Left hindlimb (tissue), 1 donor: ENCODE measurements around the gene SOCS3.
"Not testable (repeated sequence)": the region's sequence is repeated elsewhere in the genome, so short reads cannot be mapped to it uniquely, and the experiment has no call there.

ENCODE experiments used
- DNase-seq: peaks from one replicate; pipeline ENCODE4 v3.0.0-alpha.2; 2018

Gene SOCS3

GRCh38 chr17:78348055-78348770 is 11.7 kb downstream of the SOCS3 start:
- no peak for DNase-seq

DNA sequence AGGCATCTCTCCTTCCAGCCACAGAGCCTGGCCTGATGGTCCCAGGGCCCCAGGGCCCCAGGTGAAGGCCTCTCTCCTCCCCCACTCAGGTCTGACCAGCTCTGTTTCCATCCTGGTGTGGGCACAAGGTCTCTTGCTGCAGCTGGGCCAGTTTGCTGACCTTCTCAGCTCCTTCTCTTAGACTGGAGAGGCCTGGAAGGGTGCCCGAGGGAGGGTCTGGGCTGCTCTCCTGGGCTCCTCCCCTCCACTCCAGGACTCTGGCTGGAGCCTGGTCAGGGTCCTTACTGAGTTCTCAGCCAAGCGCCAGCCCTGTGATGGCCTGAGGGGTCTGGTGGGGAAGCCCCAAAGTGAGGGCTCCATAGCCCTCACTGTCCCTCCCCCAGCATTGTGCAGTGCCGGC is 12.4 kb downstream of the SOCS3 start:
- DNase-seq = no peak

DNA sequence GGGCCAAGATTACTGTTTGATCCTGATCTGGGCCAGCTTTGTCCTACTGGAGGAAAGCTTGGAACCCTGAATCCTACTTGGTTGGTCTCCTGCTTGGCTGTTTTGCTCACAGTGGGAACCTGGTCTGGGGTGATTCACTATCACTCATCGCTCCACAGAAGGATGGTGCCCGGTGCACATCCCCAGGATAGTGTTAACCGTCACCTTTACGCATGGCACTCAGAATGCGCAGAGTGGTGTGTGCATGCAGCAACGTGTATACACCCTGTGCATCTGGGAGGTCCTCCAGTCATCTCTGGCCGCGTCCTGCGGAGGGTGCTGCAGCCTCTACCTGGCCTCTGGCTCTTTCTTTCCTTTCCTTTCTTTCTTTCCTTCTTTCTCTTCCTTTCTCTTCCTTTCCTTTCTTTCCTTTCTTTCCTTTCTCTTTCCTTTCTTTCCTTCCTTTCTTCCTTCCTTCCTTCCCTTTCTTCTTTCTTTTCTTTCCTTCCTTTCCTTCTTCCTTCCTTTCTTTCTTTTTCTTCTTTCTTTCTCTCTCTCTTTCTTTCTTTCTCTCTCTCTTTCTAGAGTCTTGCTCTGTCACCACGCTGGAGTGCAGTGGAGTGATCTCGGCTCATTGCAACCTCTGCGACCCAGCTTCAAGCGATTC is 13.1 kb downstream of the SOCS3 start:
- no peak for DNase-seq

- DNase-seq = no peak
These were observed 13.9 kb downstream of the SOCS3 start for GRCh38 chr17:78345791-78346494.

DNA sequence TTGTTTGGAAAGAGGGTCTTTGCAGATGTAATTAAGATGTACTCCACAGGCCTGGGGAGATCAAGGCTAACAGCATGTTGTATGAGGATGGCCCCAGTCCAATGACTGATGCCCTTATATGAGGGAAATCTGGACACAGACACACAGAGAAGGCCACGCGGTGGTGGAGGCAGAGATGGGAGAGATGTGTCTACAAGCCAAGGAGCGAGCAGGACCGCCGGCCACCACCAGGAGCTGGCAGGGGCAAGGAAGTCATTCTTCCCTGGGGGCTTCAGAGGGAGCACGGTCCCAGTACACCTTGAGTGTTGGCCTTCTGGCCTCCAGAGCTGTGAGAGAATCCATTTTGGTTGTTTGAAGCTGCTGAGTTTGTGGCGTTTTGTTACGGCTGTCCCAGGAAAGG is 14.7 kb downstream of the SOCS3 start:
- DNase-seq = no peak

DNA sequence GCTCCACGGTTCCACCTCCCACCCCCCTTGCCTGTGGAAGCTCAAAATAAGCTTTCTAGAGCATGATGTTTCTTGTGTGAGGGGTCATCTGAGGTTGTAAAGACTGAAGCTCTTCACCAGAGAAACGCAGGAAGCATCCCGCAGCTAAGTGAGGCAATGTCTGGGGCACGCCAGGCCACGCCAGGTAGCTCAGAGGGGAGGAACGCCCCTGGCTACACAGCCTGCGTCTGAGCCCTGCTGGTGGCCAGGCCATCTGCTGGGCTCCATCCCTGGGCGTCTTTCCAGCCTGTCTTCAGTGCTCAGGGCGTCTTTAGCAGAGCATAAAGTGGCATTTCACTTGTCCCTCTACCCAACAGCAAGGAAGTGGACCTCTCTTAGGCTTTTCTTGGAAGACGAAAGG is 15.2 kb downstream of the SOCS3 start:
- no peak for DNase-seq

GRCh38 chr17:78343543-78344201 is 16.2 kb downstream of the SOCS3 start:
- DNase-seq = no peak

DNA sequence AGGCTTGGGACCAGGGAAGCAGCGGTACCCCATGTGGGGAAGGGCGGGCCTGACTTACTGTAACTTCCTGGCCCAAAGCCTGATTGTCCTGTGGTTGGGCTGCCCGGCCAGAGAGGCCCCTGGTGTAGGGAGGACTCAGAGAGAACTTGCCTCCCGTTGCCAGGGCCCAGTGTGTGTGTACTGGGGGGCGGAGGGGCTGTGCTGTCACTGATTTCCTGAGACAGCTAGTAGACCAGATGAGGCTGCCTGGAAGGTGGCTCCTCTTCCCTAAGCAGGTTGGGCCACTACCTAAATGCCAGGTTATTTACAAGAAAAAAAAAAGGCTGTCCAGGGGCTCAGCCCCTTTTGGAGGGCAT is 16.7 kb downstream of the SOCS3 start:
- DNase-seq = peak; percentile 93

DNA sequence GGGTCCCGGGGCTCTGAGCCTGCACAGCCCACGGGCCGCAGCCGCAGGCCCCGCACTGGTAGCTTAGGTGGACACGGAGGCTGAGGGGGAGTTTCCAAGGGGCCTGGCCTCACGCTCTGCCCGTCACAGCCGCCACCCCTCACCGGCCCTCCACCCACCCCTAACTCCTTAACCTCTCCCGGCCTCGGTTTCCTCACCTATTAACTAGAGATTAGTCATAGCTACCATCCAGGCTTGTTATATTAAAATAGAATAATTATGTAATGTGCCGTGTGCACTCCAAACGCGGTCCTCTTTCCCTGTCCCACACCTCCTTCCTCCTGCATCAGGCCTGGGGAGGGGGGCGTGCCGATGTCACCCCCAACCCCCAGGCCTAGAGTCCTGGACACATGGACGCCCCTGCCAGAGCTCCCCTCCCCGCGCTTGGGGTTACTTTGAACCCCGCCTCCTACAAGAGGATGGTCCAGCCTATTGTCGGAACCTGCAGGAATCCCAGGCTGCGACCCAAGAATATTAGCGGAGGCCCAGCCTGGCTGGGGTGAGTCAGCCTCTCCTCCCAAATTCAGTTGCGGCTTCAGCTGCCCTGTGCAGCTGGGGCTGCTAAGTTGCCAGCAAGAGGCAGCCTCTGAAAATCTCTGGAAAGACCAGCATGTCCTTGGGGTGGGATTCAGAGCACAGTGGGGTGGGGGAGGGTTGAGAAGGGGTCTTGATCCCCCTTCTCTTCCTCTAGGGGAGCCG is 17.3 kb downstream of the SOCS3 start:
- peak; percentile 90 for DNase-seq

- peak; percentile 89 for DNase-seq
These were observed 18.1 kb downstream of the SOCS3 start for GRCh38 chr17:78341559-78342448.

DNA sequence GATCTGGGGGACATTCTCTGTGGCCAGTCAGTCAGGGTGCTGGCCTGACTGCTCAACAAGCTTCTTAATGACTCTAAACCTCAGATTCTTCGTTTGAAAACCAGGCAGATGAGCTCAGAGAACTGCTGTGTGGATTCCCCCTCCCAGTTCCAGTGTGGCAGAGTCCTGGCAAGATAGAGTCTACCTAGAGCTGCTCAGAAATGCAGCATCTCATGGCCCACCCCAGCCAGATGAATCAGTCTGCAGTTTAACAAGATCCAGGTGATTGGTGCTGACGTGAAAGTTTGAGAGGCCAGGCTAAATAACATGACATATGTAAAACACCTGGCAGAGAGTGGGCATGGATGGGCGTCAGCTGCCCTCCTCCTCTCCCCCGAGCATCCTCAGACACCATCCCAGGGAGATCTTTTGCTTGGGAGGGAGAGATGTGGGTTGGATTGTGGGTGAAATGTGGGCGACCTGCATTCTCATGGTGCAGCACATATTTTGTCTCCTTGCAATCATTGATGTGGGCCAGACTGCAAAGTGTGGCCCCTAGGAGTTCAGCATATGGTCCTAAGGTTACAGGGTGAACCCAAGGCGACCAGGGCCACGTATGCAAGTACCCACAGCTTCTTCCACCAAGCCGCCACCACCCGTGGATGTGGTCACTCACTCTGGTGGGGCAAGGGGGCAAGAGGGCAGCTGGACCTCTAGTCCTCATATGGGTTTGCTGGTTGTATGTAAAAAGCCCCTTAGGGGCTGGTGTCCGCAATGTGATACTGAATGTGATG is 19.5 kb downstream of the SOCS3 start:
- DNase-seq = no peak

- DNase-seq = no peak
These were observed 21.2 kb downstream of the SOCS3 start for GRCh38 chr17:78338486-78339259.

DNA sequence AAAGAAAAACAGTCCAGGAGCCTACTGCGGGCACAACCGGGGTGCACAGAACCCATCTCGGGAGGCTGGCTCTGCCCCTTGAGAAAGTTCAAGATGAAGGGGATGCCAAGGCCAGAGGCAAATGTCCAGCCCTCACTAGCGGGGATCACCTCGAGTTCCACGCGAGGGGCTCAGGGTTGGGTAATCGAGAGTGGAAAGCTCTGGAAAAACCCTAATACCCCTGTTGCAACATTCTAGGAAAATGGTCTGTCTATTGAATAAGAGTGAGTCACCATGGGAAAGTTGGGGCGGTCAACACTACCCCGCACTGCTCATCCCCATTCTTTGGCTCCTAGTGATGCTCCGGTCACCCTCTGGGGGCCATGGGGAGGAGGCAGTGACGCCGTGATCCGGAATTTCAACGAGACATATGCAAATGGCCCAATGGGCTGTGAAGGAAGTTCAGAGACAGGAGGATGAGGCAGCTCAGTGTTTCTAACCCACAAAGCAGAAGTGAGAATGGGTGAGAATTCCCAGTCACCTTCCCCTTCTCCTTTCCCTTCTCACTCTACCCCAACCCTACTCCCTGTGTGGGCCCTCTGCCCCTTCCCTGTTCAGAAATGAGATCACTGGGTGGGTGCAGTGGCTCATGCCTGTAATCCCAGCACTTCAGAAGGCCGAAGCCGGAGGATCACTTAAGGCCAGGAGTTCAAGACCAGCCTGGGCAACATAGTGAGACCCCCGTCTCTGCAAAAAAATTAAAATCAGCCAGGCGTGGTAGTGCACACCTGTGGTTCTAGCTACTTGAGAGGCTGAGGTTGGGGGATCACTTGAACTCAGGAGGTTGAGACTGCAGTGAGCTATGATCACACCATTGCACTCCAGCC is 22.4 kb downstream of the SOCS3 start:
- no peak for DNase-seq

DNA sequence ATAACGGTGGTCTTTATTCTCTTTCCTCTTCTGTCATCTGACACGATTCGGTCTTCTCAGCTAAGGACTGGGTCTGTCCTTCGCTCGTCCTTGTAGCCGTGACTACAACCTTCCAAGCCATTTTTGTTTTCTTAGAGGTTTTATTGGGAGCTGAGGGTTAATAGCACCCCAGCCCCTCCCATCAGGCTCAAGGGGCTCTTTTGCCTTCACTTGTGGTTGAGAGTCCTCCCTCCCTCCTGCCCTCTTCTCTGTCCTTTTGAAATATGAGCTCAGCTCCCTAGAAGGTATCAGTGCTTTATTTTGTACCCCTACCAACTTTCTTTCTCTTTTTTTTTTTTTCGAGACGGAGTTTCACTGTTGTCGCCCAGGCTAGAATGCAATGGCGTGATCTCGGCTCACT is 24.7 kb downstream of the SOCS3 start:
- no peak for DNase-seq

DNA sequence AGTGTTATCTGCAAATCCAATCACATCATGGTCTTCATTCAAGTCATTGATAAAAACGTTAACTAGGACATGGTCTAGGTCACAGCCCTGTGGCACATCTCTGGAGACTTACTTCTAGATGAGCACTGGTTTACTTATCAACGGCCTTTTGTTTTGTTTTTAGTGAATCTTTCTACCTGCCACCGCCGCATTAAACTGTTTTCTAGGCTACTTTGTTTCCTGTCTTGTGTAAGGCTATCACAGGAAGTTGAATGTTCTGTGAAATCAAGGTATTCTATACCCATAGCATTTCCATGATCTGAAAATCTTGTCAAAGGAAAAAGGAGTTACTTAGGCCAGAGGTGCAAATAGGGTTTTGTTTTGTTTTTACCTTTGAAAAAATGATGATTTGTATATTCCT is 26.9 kb downstream of the SOCS3 start:
- no peak for DNase-seq

DNA sequence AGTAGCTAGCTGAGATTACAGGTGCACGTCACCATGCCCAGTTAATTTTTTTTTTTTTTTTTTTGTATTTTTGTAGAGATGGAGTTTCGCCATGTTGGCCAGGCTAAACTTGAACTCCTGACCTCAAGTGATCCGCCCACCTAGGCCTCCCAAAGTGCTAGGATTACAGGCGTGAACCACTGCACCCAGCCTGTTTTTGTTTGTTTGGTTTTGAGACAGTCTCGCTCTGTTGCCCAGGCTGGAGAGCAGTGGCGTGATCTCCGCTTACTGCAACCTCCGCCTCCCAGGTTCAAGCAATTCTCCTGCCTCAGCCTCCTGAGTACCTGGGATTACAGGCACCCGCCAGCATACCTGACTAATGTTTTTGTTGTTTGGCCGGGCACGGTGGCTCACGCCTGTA is 28.5 kb downstream of the SOCS3 start:
- DNase-seq = not testable (repeated sequence)

- DNase-seq = no peak
These were observed 29.2 kb downstream of the SOCS3 start for GRCh38 chr17:78330570-78331224.

DNA sequence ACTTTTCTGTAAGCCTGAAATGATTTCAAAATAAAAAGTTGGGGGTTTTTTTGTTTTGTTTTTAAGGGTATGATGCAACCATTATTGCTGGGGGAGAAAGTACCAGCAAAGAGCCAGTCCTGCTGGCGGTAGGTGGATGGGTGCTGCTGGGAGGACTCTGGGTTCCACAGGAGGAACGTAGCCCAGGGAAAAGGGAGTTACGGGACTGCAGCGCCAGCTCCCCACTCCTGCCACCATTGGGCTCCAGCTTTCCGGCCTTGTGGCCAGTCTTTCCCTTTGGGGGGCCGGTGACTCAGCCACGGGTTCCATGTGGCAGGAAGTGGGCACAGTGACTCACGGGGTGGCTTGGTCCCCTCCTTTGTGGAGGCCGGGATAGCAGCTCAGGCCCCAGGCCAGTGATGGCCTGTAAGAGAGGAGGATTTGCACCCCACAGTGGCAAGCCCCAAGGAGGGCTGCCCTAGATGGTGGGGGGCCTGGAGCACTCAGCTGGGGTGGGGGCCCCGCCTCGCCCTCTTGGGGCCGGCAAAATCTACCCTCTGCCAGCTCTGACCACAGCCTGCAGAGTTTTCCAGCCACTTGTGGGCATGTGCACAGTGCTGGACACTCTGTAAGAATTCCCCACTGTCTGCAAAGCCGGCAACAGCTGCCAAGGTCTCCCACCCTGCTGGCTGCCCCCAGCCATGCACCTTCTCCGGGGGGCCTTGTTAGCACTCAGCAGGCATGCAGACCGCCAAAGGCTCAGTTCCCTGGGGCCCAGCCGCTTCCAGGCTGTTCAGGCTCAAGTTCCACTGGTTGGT is 30.4 kb downstream of the SOCS3 start:
- DNase-seq = peak; percentile 66
